AG04450 (cell line): Measurements from ENCODE around the gene SAA4. TPM values are rescaled to one million over a fixed set of nuclear protein-coding genes. Genes with fewer than 3 reads are reported as not detected.

Source experiments
- CTCF ChIA-PET: fragments of 300-600, 350-600 bp; formaldehyde crosslinking; extraction: SDS; loops from one replicate; lab custom pipeline; 2022; ENCODE audit warnings: antibody characterized with exemption, inconsistent platforms; lab: Charles Lee
- POLR2A ChIA-PET: fragments of 350-600 bp; formaldehyde crosslinking; extraction: SDS; loops from one replicate; lab custom pipeline; 2021; ENCODE audit warnings: antibody characterized with exemption, inconsistent platforms; lab: Yijun Ruan, JAX
- DNase-seq: peaks from one replicate; pipeline ENCODE4 v3.0.0-alpha.2; 2011; ENCODE audit warnings: low read depth, low spot score
- H3K27ac ChIP-seq: one replicate; pipeline ENCODE4 v1.5.1; 2012; ENCODE audit warnings: low read depth, low read length, control low read depth
- H3K27me3 ChIP-seq: one replicate; pipeline ENCODE4 v1.6.0; 2012; ENCODE audit warnings: low read length; ENCODE audit not compliant: control insufficient read depth, insufficient read depth
- H3K4me3 ChIP-seq: 2 replicates; pipeline ENCODE4 v1.5.1; 2011; ENCODE audit warnings: mild to moderate bottlenecking, low read depth, low read length, control low read depth
- H3K9me3 ChIP-seq: 2 replicates; pipeline ENCODE4 v1.5.1; 2012; ENCODE audit warnings: low read length; ENCODE audit not compliant: control insufficient read depth, insufficient read depth
- polyA minus RNA-seq: library from RNA; depleted of rRNA, polyadenylated mRNA; stranded (reverse); fragments of >200 nt; gene quantifications from 2 replicates; pipeline ENCODE4 v1.2.3, GENCODE V29; 2011; rRNA and poly(A)+ RNA removed
- polyA plus RNA-seq: library from polyadenylated mRNA; depleted of rRNA; stranded (reverse); fragments of >200 nt; gene quantifications from 2 replicates; pipeline ENCODE4 v1.2.3, GENCODE V29; 2011; rRNA removed
- TF ChIP-seq, protein P1 (sequence below): IDR thresholded peaks from 2 replicates; pipeline ENCODE4 v1.5.1; 2011; ENCODE audit warnings: low read depth, low read length, control low read depth, inconsistent platforms

Gene SAA4, protein sequence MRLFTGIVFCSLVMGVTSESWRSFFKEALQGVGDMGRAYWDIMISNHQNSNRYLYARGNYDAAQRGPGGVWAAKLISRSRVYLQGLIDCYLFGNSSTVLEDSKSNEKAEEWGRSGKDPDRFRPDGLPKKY
- not detected in 2 replicates for polyA plus RNA-seq
- polyA minus RNA-seq, result not detected in 2 replicates

DNA sequence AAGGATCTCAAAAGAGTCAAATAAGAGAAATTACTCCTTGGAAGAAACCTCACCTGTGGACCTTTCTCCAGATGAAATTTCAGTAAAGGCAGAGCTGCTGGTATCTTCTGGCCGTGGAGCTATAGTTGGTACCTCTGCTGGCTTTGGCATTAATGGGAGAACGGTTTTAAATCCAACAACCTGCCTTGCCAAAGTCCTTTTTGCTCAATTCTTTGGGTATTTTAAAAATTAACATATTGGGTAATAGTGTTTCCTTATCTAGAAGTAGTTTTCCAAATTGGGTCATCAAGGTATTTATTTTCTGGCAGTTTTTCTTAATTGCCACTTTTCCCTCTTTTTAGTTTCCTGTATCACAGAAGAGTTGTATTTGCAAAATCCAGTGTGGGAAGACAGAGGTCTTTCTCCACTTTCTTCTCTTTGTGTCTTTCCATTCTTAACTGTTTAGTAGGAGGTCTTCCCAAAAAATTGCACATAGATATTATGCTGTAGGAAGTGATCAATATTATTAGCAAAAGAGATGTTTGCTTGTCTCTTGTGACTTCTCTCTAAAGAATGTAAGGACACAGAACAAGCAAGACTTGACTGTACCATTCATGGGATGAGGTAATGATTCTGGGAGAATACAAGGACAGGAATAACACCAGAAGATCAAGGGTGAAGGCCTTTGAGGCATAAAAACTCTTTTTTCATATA lies at the start of gene SAA4:
Gene SAA4, minus strand, starts transcription at position 139 of the 693 bp plus-strand sequence. CDS start 876 bp downstream, outside the sequence.
- Histone ChIP-seq H3K9me3 (no peaks in the 10 kb centered on the region), H3K27ac (no peak within 1 kb of the TSS), H3K27me3 (peaks cover 4% of the 10 kb centered on the region), H3K4me3 (no peak within 1 kb of the TSS)
- ChIA-PET CTCF (interaction anchor here (0.7 kb wide), 1 partner anchor 246 kb away, joined by 4 read pairs; no protein-coding TSS in a partner anchor), POLR2A (no interaction called here)
- TF ChIP-seq, protein P1, sequence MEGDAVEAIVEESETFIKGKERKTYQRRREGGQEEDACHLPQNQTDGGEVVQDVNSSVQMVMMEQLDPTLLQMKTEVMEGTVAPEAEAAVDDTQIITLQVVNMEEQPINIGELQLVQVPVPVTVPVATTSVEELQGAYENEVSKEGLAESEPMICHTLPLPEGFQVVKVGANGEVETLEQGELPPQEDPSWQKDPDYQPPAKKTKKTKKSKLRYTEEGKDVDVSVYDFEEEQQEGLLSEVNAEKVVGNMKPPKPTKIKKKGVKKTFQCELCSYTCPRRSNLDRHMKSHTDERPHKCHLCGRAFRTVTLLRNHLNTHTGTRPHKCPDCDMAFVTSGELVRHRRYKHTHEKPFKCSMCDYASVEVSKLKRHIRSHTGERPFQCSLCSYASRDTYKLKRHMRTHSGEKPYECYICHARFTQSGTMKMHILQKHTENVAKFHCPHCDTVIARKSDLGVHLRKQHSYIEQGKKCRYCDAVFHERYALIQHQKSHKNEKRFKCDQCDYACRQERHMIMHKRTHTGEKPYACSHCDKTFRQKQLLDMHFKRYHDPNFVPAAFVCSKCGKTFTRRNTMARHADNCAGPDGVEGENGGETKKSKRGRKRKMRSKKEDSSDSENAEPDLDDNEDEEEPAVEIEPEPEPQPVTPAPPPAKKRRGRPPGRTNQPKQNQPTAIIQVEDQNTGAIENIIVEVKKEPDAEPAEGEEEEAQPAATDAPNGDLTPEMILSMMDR, result no peak
- DNase-seq, result no peak

DNA sequence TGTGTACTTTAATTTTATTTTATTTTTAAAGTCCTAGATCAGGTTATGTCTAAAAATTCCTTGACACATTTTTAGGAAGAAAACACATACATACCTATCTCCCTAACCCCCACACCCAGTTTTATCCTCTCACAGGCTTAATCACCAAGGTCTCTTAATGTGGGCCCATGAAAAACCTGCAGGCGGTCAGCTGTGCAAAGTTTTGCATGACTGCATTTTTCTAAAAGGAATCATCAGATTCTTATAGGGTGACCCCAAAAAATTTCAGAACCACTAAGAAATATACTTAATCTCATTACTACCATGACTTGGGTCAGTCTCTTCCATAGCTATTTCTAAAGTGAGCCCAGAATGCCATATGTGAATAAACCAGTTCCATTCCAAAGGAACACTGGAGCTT lies 49.2 kb upstream of the SAA4 start:
- H3K27ac ChIP-seq, result no peak overlapping the region
- TF ChIP-seq, protein P1, result no peak
- POLR2A ChIA-PET, result no interaction called here
- H3K4me3 ChIP-seq, result no peak overlapping the region
- DNase-seq, result no peak
- H3K9me3 ChIP-seq, result no peaks in the 10 kb centered on the region
- H3K27me3 ChIP-seq, result no peaks in the 10 kb centered on the region
- CTCF ChIA-PET, result interaction anchor here (1.5 kb wide), 1 partner anchor 171 kb away, joined by 4 read pairs; no protein-coding TSS in a partner anchor

DNA sequence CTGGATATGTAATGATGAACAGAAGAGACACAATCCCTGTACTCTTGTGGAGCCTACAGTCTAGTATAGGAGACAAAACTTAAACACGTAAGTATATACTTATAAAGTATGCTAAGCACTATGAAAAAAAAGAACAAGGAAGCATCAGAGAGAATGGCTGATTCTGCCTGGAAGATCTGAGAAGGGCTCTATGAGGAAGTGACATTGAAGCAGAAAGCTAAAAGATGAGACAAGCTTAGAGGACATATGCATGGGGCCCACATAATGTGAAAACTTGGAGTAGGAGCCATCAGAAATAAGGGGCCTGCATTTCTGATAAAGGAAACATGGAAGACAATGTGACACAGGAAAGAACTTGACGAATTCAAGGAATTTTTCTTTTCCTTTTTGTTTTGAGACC lies 46.0 kb upstream of the SAA4 start:
- TF ChIP-seq, protein P1, result no peak
- CTCF ChIA-PET, result no interaction called here
- Histone ChIP-seq H3K27me3 (no peaks in the 10 kb centered on the region), H3K9me3 (no peaks in the 10 kb centered on the region), H3K4me3 (no peak overlapping the region), H3K27ac (no peak overlapping the region)
- no peak for DNase-seq
- POLR2A ChIA-PET, result no interaction called here

DNA sequence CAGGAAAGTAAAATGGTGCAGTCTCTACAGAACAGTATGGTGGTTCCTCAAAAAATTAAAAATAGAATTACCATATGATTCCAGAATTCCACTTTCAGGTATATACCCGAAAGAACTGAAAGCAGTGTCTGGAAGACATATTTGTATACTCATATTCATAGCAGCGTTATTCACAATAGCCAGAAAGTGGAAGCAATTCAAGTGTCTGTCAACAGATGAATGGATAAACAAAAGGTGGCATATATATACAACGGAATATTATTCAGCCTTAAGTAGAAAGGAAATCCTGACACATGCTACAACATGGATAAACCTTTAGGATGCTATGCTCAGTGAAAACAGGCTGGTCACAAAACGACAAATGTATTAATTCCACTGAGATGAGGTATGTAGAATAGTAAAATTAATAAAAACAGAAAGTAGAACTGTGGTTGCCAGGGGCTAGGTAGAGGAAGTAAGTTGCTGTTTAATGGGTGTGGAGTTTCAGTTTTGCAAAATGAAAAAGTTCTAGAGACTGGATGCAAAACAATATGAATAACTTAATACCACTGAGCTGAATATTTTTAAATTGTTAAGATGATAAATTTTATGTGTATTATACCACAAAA lies 43.9 kb upstream of the SAA4 start:
- CTCF ChIA-PET, result interaction anchor here (0.6 to 0.8 kb wide), 4 partner anchors 21 to 872 kb away, joined by 3 to 4 read pairs (median 3); no protein-coding TSS in a partner anchor

More for the DNA sequence above, 43.9 kb upstream of the SAA4 start:
- TF ChIP-seq, protein P1, result no peak
- Histone ChIP-seq H3K27me3 (no peaks in the 10 kb centered on the region), H3K4me3 (no peak overlapping the region), H3K27ac (no peak overlapping the region), H3K9me3 (peaks cover 5% of the 10 kb centered on the region; the same call in 1 of the 2 replicates)
- POLR2A ChIA-PET, result no interaction called here
- no peak for DNase-seq
